HG02970 (cell line): ENCODE data around the gene RTL10.

Source experiments
- ATAC-seq: cut with Tn5 transposase; IDR thresholded peaks from one replicate; pipeline ENCODE4 v1.9.1; 2021; ENCODE audit warnings: mild to moderate bottlenecking, moderate library complexity, moderate number of reproducible peaks; ENCODE audit not compliant: unreplicated experiment, low FRiP score

RTL10 gene, protein sequence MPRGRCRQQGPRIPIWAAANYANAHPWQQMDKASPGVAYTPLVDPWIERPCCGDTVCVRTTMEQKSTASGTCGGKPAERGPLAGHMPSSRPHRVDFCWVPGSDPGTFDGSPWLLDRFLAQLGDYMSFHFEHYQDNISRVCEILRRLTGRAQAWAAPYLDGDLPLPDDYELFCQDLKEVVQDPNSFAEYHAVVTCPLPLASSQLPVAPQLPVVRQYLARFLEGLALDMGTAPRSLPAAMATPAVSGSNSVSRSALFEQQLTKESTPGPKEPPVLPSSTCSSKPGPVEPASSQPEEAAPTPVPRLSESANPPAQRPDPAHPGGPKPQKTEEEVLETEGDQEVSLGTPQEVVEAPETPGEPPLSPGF

GRCh38 chr22:19854778-19855503 lies at the start of gene RTL10, which contains the start of gene GNB1L:
Gene RTL10 (minus strand): TSS chr22:19854874. CDS start chr22:19852261, 2,613 bp downstream.
Gene GNB1L (minus strand): TSS chr22:19854874. CDS start chr22:19821355, 33,519 bp downstream.
- ATAC-seq: peak; percentile 87

- no peak for ATAC-seq
These were observed 49.6 kb upstream of the RTL10 start for GRCh38 chr22:19904174-19904856.

GRCh38 chr22:19903513-19903912 lies 48.8 kb upstream of the RTL10 start:
- no peak for ATAC-seq

- no peak for ATAC-seq
These were observed 48.4 kb upstream of the RTL10 start for GRCh38 chr22:19903031-19903430.

DNA sequence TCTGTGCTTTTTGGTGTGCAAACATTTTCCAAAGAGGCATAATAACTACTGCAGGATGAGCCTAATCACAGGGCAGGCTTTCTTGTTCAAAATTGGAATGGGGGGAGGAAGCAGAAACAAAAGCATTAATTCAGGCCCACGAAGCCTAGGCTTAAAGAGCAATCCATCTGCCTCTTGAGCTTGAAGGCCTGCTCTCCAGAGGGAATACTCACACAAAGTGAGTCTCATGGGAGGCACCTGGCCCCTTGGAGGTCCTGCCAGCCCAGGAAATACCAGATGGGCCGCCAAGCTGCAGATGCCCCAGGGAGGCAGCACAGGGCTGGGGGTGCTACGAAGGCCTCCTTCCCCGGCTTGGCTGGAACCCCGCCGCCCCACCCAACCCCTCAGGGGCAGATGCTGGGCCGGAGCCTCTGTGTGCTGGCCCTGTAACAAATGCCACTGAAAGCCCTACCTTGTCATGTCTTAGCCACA lies 47.6 kb upstream of the RTL10 start:
- no peak for ATAC-seq

- ATAC-seq: no peak
These were observed 47.0 kb upstream of the RTL10 start for GRCh38 chr22:19901577-19902244.

GRCh38 chr22:19900707-19901436 lies 46.2 kb upstream of the RTL10 start:
- ATAC-seq: no peak

DNA sequence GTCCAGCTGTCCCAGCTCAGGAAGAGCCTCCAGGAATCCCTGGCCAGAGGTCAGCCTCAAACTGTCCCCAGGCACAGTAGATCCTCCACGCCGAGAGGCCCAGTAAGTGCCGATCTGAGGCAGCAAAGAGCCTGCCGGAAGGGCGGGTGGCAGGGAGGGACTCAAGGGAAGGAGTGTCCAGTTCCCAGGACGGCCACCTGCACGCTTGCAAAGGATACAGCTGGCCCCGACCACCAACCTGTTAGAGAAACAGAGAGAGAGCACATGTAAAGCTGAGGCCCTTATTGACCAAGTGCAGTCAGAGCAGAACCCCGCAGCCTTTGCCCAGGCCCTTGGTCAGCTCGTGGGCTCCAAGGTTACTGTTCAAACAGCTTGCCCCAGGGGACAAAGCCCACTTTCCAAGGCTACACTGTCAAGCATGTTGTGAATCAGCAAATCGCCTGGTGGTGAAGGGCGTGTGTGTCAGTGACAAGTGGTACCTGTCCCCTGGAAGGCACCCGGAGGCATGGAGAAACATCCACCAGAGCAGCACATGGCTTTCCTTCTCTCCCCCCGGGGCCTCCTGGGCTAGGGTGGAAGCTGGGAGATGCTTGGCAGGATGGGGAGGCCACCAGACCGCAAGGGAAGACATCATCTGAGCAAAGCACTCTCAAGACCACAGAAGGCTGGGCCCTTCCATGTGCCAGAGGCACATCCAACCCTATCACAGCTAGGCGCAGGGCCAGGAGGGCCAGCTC lies 44.3 kb upstream of the RTL10 start:
- no peak for ATAC-seq

DNA sequence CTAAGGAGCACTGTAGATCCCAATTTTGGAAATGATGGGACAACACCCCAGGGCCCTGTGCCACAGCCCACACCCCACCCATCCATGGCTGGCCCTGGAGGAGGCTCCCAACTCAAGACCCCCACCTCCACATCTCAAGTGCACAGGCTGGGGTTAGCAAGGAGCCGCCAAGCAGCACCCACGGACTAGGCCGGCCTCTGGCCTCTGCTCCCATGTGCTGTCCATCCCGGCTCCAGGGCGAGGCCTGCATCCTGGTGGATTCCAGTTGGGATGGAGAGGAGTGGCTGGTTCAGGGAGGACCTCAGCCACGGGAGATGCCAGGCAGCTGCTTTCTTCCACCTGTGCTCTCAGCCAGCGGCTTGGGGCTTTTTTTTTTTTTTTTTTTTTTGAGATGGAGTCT lies 43.5 kb upstream of the RTL10 start:
- ATAC-seq: no peak

- no peak for ATAC-seq
These were observed 43.1 kb upstream of the RTL10 start for GRCh38 chr22:19897726-19898125.

- no peak for ATAC-seq
These were observed 42.1 kb upstream of the RTL10 start for GRCh38 chr22:19896665-19897355.

DNA sequence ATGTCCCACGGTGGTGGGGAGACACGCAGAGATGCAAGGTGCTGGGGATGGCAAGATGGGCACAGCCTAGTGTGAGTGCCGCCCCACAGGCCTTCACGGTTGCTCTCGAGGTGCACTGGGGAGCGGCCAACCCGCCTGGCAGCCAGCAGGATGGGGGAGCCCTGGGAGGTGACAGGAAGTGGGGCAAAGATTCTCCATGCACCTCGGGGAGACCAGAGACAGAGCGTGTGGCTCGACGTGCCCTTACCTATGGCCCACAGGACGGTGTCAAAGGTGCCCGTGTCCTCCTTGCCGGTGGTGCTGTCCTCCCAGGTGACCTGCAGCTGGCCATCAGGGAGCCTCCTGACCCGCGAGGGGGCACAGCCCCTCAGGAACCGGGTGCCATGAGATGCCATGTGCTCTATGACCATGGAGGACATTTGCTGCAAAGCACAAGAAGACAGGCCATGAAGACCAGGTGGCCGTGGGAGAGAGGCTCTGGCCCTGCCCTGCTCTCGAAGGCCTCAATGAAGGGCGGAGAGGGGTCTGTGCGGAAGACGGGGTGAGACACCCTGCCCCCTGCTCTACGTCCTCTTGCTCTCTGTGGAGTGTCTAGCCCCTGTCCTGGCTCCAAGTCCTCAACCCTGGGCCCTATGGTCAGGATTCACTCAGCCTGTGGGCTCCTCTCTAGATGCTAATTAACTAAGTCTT lies 40.6 kb upstream of the RTL10 start:
- ATAC-seq: no peak

- ATAC-seq: no peak
These were observed 38.7 kb upstream of the RTL10 start for GRCh38 chr22:19893363-19893762.

DNA sequence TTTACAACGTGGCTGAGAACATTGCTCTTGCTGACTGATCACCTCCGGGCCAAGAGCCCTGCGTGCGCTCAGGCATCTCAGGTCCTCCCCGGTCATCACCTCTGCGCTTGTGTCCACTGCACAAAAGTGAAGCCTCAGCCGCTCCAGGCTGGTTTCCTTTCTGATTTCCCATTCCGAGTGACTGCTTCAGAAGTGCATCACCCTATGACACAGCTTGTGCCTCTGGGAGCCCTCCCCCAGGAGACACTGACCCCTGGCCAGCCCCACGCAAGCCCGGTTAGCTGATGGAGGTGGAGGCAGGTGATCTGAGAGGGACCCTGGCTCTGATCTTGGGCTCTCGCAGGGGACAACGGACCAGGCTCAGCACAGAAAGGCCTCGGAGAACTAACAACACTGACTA lies 38.3 kb upstream of the RTL10 start:
- no peak for ATAC-seq

DNA sequence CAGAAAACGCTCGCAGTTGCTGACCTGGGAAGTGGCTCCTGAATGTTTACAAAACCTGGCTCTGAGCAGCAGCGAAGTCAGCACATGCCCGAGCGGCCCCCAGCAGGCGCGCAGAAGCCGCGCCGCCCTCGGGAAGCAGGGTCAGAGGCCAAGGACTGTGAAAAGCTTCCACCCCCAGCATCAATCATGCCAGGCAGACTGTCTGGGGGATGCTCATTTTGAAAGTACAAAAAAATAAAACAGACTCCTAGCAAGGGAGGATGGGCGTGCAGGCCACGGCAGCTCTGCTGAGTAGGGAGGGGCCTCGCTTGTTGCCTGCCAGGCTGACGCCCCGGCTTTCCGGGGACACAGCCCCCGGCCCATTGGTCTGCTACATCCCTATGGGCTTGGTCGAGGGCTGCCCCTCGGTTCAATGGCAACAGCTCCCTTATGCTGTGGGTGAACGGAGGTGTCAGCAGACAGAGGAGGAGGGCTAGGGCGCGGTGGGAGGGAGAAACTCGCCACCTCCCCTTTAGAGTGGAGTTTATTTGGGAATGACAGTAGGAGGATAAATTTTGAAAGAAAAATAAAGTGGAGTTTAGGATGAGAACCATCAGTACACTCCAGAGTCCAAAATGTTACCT lies 37.7 kb upstream of the RTL10 start:
- ATAC-seq: no peak

- no peak for ATAC-seq
These were observed 36.9 kb upstream of the RTL10 start for GRCh38 chr22:19891317-19892256.
